Measurements from ENCODE around the gene MAP2.

The MAP2 gene

DNA sequence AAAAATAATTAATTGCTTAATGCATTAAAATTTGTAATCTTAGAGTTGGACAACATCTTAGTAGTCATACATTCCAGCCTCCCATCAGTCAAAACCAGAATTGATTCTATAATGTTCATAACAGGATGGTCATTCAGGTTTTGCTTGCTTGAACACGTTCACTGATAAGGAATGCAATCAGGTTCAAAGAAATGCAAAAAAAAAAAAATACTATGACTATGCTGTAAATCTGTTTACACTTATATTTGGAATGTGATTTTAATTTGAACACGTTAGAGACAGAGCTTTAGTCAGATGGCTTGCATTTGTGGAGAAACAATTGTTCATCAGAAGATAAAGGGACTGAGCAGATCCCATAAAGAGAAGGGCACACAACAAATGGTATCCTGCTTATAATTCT, 216.5 kb downstream of the MAP2 start:
- Mint-ChIP-seq H3K27ac (no peak overlapping the region), H3K27me3 (ENCODE audit: low read depth) (no peaks in the 10 kb centered on the region), H3K9me3 (no peaks in the 10 kb centered on the region), H3K4me1 (no peaks in the 10 kb centered on the region), H3K36me3 (ENCODE audit: low read depth) (no peaks in the 10 kb centered on the region), H3K4me3 (no peak overlapping the region)
- TF ChIP-seq, protein P1, sequence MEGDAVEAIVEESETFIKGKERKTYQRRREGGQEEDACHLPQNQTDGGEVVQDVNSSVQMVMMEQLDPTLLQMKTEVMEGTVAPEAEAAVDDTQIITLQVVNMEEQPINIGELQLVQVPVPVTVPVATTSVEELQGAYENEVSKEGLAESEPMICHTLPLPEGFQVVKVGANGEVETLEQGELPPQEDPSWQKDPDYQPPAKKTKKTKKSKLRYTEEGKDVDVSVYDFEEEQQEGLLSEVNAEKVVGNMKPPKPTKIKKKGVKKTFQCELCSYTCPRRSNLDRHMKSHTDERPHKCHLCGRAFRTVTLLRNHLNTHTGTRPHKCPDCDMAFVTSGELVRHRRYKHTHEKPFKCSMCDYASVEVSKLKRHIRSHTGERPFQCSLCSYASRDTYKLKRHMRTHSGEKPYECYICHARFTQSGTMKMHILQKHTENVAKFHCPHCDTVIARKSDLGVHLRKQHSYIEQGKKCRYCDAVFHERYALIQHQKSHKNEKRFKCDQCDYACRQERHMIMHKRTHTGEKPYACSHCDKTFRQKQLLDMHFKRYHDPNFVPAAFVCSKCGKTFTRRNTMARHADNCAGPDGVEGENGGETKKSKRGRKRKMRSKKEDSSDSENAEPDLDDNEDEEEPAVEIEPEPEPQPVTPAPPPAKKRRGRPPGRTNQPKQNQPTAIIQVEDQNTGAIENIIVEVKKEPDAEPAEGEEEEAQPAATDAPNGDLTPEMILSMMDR (IDR thresholded peaks at IDR 0.05; ENCODE audit: unreplicated experiment in 3 of 3) = no peak

DNA sequence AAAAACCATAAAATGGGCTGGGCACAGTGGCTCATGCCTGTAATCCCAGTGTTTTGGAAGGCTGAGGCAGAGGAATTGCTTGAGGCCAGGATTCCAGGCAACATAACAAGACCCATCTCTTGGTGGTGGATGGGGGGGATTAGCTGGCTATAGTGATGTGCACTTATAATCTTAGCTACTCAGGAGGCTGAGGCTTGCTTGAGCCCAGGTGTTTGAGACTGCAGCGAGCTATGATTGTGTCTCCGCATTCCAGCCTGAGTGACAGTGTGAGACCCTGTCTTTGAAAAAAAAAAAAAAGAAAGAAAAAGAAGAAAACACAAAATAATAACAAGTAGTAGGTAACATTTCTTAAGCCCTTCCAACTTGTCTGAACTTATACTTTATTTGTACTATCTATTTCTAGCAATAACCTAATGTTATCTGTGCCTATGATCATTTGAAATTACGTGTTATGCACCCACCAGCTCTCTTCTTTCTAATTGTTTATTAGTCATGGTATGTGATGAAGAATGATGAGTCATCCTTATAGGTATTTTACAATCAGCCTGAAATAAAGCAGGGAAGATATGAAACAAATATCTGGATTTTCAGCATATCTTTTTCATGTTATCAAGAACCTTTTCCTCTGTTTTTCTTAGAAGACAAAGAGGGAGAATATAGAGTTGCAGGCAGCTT, 218.4 kb downstream of the MAP2 start:
- no peak overlapping the region for H3K27ac Mint-ChIP-seq
- H3K9me3 Mint-ChIP-seq = no peaks in the 10 kb centered on the region
- no peaks in the 10 kb centered on the region for H3K27me3 Mint-ChIP-seq (ENCODE audit: low read depth)
- no peaks in the 10 kb centered on the region for H3K36me3 Mint-ChIP-seq (ENCODE audit: low read depth)
- no peak overlapping the region for H3K4me3 Mint-ChIP-seq
- no peaks in the 10 kb centered on the region for H3K4me1 Mint-ChIP-seq
- TF ChIP-seq, protein P1 (IDR thresholded peaks at IDR 0.05; ENCODE audit: unreplicated experiment in 3 of 3) = no peak

DNA sequence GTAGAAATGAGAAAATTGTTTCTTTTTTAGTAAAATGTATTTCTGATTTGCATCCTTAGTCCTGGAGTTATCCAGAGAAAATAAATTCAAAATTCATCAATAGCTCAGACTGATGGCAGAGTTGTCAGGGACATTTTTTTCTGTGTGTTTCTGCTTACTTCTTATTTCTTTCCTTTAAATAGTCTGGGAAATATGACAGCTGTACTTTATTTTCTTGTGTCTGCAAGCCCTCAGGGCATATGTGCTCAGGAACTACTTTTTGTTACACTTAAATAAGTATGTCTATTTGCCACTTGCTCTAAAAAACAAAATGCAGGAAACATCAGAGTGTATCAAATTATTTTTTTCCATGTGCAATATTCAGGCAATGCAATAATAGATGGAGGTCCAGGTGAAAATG, 221.0 kb downstream of the MAP2 start:
- Mint-ChIP-seq H3K36me3 (ENCODE audit: low read depth) (no peaks in the 10 kb centered on the region), H3K4me3 (no peak overlapping the region), H3K27ac (no peak overlapping the region), H3K4me1 (no peaks in the 10 kb centered on the region), H3K9me3 (no peaks in the 10 kb centered on the region), H3K27me3 (ENCODE audit: low read depth) (no peaks in the 10 kb centered on the region)
- TF ChIP-seq, protein P1 (IDR thresholded peaks at IDR 0.05; ENCODE audit: unreplicated experiment in 3 of 3) = no peak

DNA sequence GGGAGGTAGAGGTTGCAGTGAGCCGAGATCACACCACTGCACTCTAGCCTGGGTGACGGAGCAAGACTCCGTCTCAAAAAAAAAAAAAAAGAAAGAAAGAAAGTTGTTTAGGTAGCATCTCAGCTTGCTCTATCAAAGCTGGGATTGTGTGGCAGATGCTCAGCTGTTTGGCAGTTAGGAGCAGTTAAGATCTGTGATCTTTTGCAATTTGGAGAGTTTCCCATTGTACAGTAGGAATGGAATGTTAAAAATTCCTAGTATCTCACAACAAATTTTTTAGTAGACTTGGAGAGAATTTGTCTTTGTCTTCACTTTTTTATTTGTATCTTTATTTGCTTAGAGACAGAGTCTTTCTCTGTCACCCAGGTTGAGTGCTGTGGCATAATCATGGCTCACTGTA, 224.9 kb downstream of the MAP2 start:
- TF ChIP-seq, protein P1 (IDR thresholded peaks at IDR 0.05; ENCODE audit: unreplicated experiment in 3 of 3) = no peak
- no peaks in the 10 kb centered on the region for H3K9me3 Mint-ChIP-seq
- H3K27me3 Mint-ChIP-seq (ENCODE audit: low read depth) = peaks cover 3% of the 10 kb centered on the region
- H3K4me3 Mint-ChIP-seq = no peak overlapping the region
- no peaks in the 10 kb centered on the region for H3K36me3 Mint-ChIP-seq (ENCODE audit: low read depth)
- no peaks in the 10 kb centered on the region for H3K4me1 Mint-ChIP-seq
- H3K27ac Mint-ChIP-seq = no peak overlapping the region

DNA sequence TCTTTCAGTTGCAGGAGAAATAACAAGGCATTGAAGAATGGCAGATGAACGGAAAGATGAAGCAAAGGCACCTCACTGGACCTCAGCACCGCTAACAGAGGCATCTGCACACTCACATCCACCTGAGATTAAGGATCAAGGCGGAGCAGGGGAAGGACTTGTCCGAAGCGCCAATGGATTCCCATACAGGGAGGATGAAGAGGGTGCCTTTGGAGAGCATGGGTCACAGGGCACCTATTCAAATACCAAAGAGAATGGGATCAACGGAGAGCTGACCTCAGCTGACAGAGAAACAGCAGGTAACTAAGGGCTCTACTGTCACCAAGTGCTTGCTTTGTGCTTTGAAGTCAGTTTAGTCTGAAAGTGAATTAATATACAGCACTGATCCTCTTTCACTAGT, 229.3 kb downstream of the MAP2 start:
- H3K4me3 Mint-ChIP-seq = no peak overlapping the region
- no peaks in the 10 kb centered on the region for H3K9me3 Mint-ChIP-seq
- H3K27ac Mint-ChIP-seq = no peak overlapping the region
- TF ChIP-seq, protein P1 (IDR thresholded peaks at IDR 0.05; ENCODE audit: unreplicated experiment in 3 of 3) = no peak
- H3K27me3 Mint-ChIP-seq (ENCODE audit: low read depth) = peaks cover 3% of the 10 kb centered on the region
- H3K36me3 Mint-ChIP-seq (ENCODE audit: low read depth) = no peaks in the 10 kb centered on the region
- no peaks in the 10 kb centered on the region for H3K4me1 Mint-ChIP-seq

DNA sequence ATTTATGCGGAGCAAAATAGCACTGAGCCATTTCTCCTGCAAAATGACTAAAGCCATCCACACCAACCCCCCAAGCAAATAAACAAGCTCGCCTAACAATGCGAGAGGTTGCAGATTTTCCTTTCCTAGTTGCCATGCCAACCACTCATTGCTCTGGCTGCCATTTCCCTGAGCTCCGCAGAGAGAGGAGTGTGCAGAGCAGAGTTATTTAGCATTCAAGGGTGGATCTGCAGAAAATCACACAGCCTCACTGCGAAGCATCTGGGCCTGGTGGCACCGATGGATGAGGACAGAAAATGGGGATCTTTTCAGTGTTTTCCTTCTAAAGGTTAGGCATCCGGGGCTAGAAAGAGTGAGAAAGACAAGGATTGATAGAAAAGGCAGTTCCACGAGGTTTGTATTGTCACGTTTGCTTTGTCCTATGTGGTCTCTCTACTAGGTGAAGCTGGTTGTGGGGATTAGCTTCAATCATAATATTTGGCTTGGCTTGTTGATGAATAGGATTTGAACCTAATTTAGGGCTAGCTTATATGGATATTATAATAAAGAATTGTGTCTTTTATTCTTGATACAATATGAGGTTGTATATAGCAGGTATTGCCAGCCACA, 237.5 kb downstream of the MAP2 start:
- Mint-ChIP-seq H3K36me3 (ENCODE audit: low read depth) (no peaks in the 10 kb centered on the region), H3K27me3 (ENCODE audit: low read depth) (no peaks in the 10 kb centered on the region), H3K4me3 (no peak overlapping the region), H3K4me1 (peaks cover 5% of the 10 kb centered on the region), H3K9me3 (no peaks in the 10 kb centered on the region), H3K27ac (peak overlapping the region in 1 of 3 experiments; percentile 41)
- TF ChIP-seq, protein P1 (IDR thresholded peaks at IDR 0.05; ENCODE audit: unreplicated experiment in 3 of 3) = no peak
